OCI-LY3 (cell line): ENCODE measurements around the gene KCNJ4.

Experiments
- H2AFZ ChIP-seq: fragments of 200-600, 300-600 bp; shearing (Covaris generic); 2 replicates; pipeline ENCODE4 v1.6.0; 2014; ENCODE audit warnings: antibody characterized with exemption, low read depth, low read length
- H3K27ac ChIP-seq: fragments of 200-600, 300-600 bp; sonication (generic); 2 replicates; pipeline ENCODE4 v1.5.1; 2014; ENCODE audit warnings: mild to moderate bottlenecking, low read length, moderate library complexity, mixed read lengths
- H3K27me3 ChIP-seq: fragments of 200-600, 300-600 bp; sonication (generic); 2 replicates; pipeline ENCODE4 v1.6.1; 2014; ENCODE audit warnings: low read depth, low read length, mixed read lengths
- H3K36me3 ChIP-seq: fragments of 200-600, 300-600 bp; sonication (generic); replicated peaks from 2 replicates; pipeline ENCODE3; 2014; ENCODE audit warnings: low read depth, low read length, mixed read lengths
- H3K4me1 ChIP-seq: fragments of 300-600, 200-600 bp; sonication (generic); 2 replicates; pipeline ENCODE4 v1.6.1; 2014; ENCODE audit warnings: low read length, mixed read lengths
- H3K4me2 ChIP-seq: fragments of 200-600, 300-600 bp; sonication (generic); 2 replicates; pipeline ENCODE4 v1.6.1; 2014; ENCODE audit warnings: low read length, mixed read lengths
- H3K4me3 ChIP-seq: fragments of 300-600, 200-600 bp; sonication (generic); 2 replicates; pipeline ENCODE4 v1.5.1; 2014; ENCODE audit warnings: antibody characterized with exemption, mild to moderate bottlenecking, low read length, moderate library complexity
- H3K79me2 ChIP-seq: fragments of 300-600, 200-600 bp; shearing (Covaris generic); 2 replicates; pipeline ENCODE4 v1.6.1; 2014; ENCODE audit warnings: mild to moderate bottlenecking, low read length, mixed read lengths
- H3K9ac ChIP-seq: fragments of 300-600, 200-600 bp; shearing (Covaris generic); 2 replicates; pipeline ENCODE4 v1.6.0; 2014; ENCODE audit warnings: mild to moderate bottlenecking, low read length, moderate library complexity
- H3K9me3 ChIP-seq: fragments of 200-600, 300-600 bp; shearing (Covaris generic); 2 replicates; pipeline ENCODE4 v1.6.1; 2014; ENCODE audit warnings: low read length, mixed read lengths; ENCODE audit not compliant: insufficient read depth
- H4K20me1 ChIP-seq: fragments of 200-600, 300-600 bp; sonication (generic); 2 replicates; pipeline ENCODE4 v1.6.1; 2016; ENCODE audit warnings: low read length, mixed read lengths; ENCODE audit not compliant: insufficient read depth
- CTCF ChIP-seq: fragments of 200-600, 300-600 bp; sonication (generic); IDR thresholded peaks from 2 replicates; pipeline ENCODE4 v1.5.1; 2014; ENCODE audit warnings: antibody characterized with exemption, low read length, low read depth
- EZH2phosphoT487 ChIP-seq: fragments of 200-600 bp; shearing (Covaris generic); IDR thresholded peaks from 2 replicates; pipeline ENCODE4 v1.6.1; 2018; ENCODE audit warnings: antibody characterized with exemption, mixed run types, low read depth

KCNJ4 gene

GRCh38 chr22:38451864-38452263 is 3.1 kb downstream of the KCNJ4 start:
- no peaks in the 10 kb centered on the region for H4K20me1 ChIP-seq
- no peak for TF ChIP-seq CTCF
- no peak for TF ChIP-seq EZH2phosphoT487
- peaks cover 12% of the 10 kb centered on the region for H3K4me1 ChIP-seq
- no peak overlapping the region for H3K4me2 ChIP-seq
- H3K27me3 ChIP-seq: peaks cover 21% of the 10 kb centered on the region
- H3K79me2 ChIP-seq: no peaks in the 10 kb centered on the region
- no peaks in the 10 kb centered on the region for H3K36me3 ChIP-seq
- no peak overlapping the region for H3K27ac ChIP-seq
- no peak overlapping the region for H2AFZ ChIP-seq
- no peak overlapping the region for H3K4me3 ChIP-seq
- H3K9ac ChIP-seq: no peak overlapping the region
- no peaks in the 10 kb centered on the region for H3K9me3 ChIP-seq

GRCh38 chr22:38451404-38451803 is 3.6 kb downstream of the KCNJ4 start:
- H3K9ac ChIP-seq: no peak overlapping the region
- no peak for TF ChIP-seq EZH2phosphoT487
- no peak for TF ChIP-seq CTCF
- H3K9me3 ChIP-seq: no peaks in the 10 kb centered on the region
- no peak overlapping the region for H3K27ac ChIP-seq
- H3K4me3 ChIP-seq: no peak overlapping the region
- H3K4me1 ChIP-seq: peaks cover 12% of the 10 kb centered on the region
- no peak overlapping the region for H2AFZ ChIP-seq
- H3K79me2 ChIP-seq: no peaks in the 10 kb centered on the region
- H3K27me3 ChIP-seq: peaks cover 21% of the 10 kb centered on the region
- no peaks in the 10 kb centered on the region for H4K20me1 ChIP-seq
- no peaks in the 10 kb centered on the region for H3K36me3 ChIP-seq
- no peak overlapping the region for H3K4me2 ChIP-seq

- H3K4me1 ChIP-seq: peaks cover 12% of the 10 kb centered on the region
- no peak overlapping the region for H2AFZ ChIP-seq
- no peak overlapping the region for H3K27ac ChIP-seq
- H3K4me2 ChIP-seq: no peak overlapping the region
- H3K4me3 ChIP-seq: no peak overlapping the region
- no peak overlapping the region for H3K9ac ChIP-seq
- H3K36me3 ChIP-seq: no peaks in the 10 kb centered on the region
- H3K27me3 ChIP-seq: peaks cover 21% of the 10 kb centered on the region
- no peaks in the 10 kb centered on the region for H3K79me2 ChIP-seq
- H3K9me3 ChIP-seq: no peaks in the 10 kb centered on the region
- no peak for TF ChIP-seq CTCF
- no peak for TF ChIP-seq EZH2phosphoT487
- H4K20me1 ChIP-seq: no peaks in the 10 kb centered on the region
Measured at GRCh38 chr22:38450234-38450797, 4.7 kb downstream of the KCNJ4 start.

- H3K4me1 ChIP-seq: peaks cover 11% of the 10 kb centered on the region
- H3K79me2 ChIP-seq: no peaks in the 10 kb centered on the region
- no peak overlapping the region for H2AFZ ChIP-seq
- no peaks in the 10 kb centered on the region for H3K9me3 ChIP-seq
- H3K27ac ChIP-seq: no peak overlapping the region
- H3K9ac ChIP-seq: no peak overlapping the region
- H3K4me3 ChIP-seq: no peak overlapping the region
- TF ChIP-seq EZH2phosphoT487 (no peak), CTCF (no peak)
- peaks cover 25% of the 10 kb centered on the region for H3K27me3 ChIP-seq
- no peak overlapping the region for H3K4me2 ChIP-seq
- no peaks in the 10 kb centered on the region for H4K20me1 ChIP-seq
- no peaks in the 10 kb centered on the region for H3K36me3 ChIP-seq
Measured at GRCh38 chr22:38449776-38450175, 5.2 kb downstream of the KCNJ4 start.
